GM23338 (cell line): ENCODE results near the gene ZAP70. TPM values are rescaled to one million over a fixed set of nuclear protein-coding genes. Genes with fewer than 3 reads are reported as not detected.

Experiments used
- ATAC-seq: fragments of 200-7000 bp; cut with Tn5 transposase; 3 replicates; pipeline ENCODE4 v1.9.1; 2020
- DNase-seq: peaks from one replicate; pipeline ENCODE4 v3.0.0-alpha.2; 2015; ENCODE audit warnings: low spot score
- H2AFZ ChIP-seq: fragments of 200-600 bp; sonication (generic); 2 replicates; pipeline ENCODE4 v1.8.0; 2016; ENCODE audit warnings: antibody characterized with exemption, mild to moderate bottlenecking, moderate library complexity
- H3F3A ChIP-seq: fragments of 200-600 bp; sonication (generic); replicated peaks from 2 replicates; pipeline ENCODE4 v1.8.0; 2017; ENCODE audit warnings: antibody characterized with exemption, mixed run types, low read depth
- H3K27ac ChIP-seq: fragments of 200-600 bp; sonication (generic); 2 replicates; pipeline ENCODE4 v1.6.1; 2016; ENCODE audit warnings: low read depth
- H3K27me3 ChIP-seq: fragments of 200-600 bp; sonication (generic); 2 replicates; pipeline ENCODE4 v1.8.0; 2016; ENCODE audit warnings: mild to moderate bottlenecking, mixed run types, moderate library complexity; ENCODE audit not compliant: insufficient read depth
- H3K36me3 ChIP-seq: fragments of 200-600 bp; sonication (generic); 2 replicates; pipeline ENCODE4 v1.8.0; 2016; ENCODE audit warnings: mild to moderate bottlenecking; ENCODE audit not compliant: insufficient read depth
- H3K4me1 ChIP-seq: fragments of 200-600 bp; sonication (generic); 2 replicates; pipeline ENCODE4 v1.8.0; 2016; ENCODE audit warnings: mild to moderate bottlenecking, moderate library complexity; ENCODE audit not compliant: insufficient read depth
- H3K4me2 ChIP-seq: fragments of 200-600 bp; sonication (generic); 2 replicates; pipeline ENCODE4 v1.7.1; 2017; ENCODE audit warnings: mixed run types
- H3K4me3 ChIP-seq: fragments of 200-600 bp; sonication (generic); 2 replicates; pipeline ENCODE4 v1.6.1; 2016; ENCODE audit warnings: mixed run types
- H3K79me2 ChIP-seq: fragments of 200-600 bp; sonication (generic); replicated peaks from 2 replicates; pipeline ENCODE4 v1.8.0; 2017; ENCODE audit warnings: mild to moderate bottlenecking; ENCODE audit not compliant: insufficient read depth
- H3K9me2 ChIP-seq: fragments of 200-600 bp; sonication (generic); 2 replicates; pipeline ENCODE4 v1.8.0; 2017; ENCODE audit not compliant: insufficient read depth
- H4K20me1 ChIP-seq: fragments of 200-600 bp; sonication (generic); replicated peaks from 2 replicates; pipeline ENCODE4 v1.8.0; 2017; ENCODE audit warnings: mild to moderate bottlenecking; ENCODE audit not compliant: insufficient read depth
- H3K27ac Mint-ChIP-seq: 2 replicates; pipeline ENCODE4 v1.8.0; 2020; ENCODE audit warnings: inconsistent platforms, mild to moderate bottlenecking, moderate library complexity, mixed read lengths
- H3K27me3 Mint-ChIP-seq: 3 replicates; pipeline ENCODE4 v1.8.0; 2022; ENCODE audit warnings: low read depth, mild to moderate bottlenecking, moderate library complexity, mixed read lengths, inconsistent platforms; ENCODE audit not compliant: insufficient read depth, poor library complexity
- H3K36me3 Mint-ChIP-seq: 3 replicates; pipeline ENCODE4 v1.8.0; 2021; ENCODE audit warnings: low read depth, mild to moderate bottlenecking, inconsistent platforms, moderate library complexity, mixed read lengths
- H3K4me1 Mint-ChIP-seq: 3 replicates; pipeline ENCODE4 v1.8.0; 2020; ENCODE audit warnings: mild to moderate bottlenecking, inconsistent platforms, mixed read lengths
- H3K4me3 Mint-ChIP-seq: 3 replicates; pipeline ENCODE4 v1.8.0; 2021; ENCODE audit warnings: moderate library complexity, mild to moderate bottlenecking, inconsistent platforms, mixed read lengths
- H3K9me3 Mint-ChIP-seq: 3 replicates; pipeline ENCODE4 v1.8.0; 2020; ENCODE audit warnings: moderate library complexity, mild to moderate bottlenecking, inconsistent platforms, mixed read lengths
- CREB1 ChIP-seq: fragments of 250-450 bp; sonication (Bioruptor Pico); IDR thresholded peaks from 2 replicates; pipeline ENCODE4 v1.5.0; 2020; ENCODE audit warnings: low read depth, mild to moderate bottlenecking, moderate library complexity
- EZH2 ChIP-seq: fragments of 200-600 bp; sonication (generic); IDR thresholded peaks from one replicate; pipeline ENCODE4 v1.8.0; 2017; ENCODE audit warnings: antibody characterized with exemption, mild to moderate bottlenecking, low read depth; ENCODE audit not compliant: unreplicated experiment
- EZH2phosphoT487 ChIP-seq: fragments of 200-600 bp; sonication (generic); IDR thresholded peaks from one replicate; pipeline ENCODE4 v1.8.1; 2018; ENCODE audit warnings: antibody characterized with exemption; ENCODE audit not compliant: unreplicated experiment
- JUNB ChIP-seq: IDR thresholded peaks from one replicate; pipeline ENCODE4 v1.6.1; 2016; ENCODE audit warnings: antibody characterized with exemption; ENCODE audit not compliant: unreplicated experiment
- NANOG ChIP-seq: IDR thresholded peaks from 2 replicates; pipeline ENCODE4 v1.6.1; 2016; ENCODE audit warnings: antibody characterized with exemption, borderline replicate concordance
- POLR2AphosphoS5 ChIP-seq: IDR thresholded peaks from 2 replicates; pipeline ENCODE4 v1.6.1; 2016; ENCODE audit warnings: antibody characterized with exemption, low read depth
- STAT1 ChIP-seq: IDR thresholded peaks from one replicate; pipeline ENCODE4 v1.6.1; 2016; ENCODE audit warnings: antibody characterized with exemption; ENCODE audit not compliant: unreplicated experiment
- ZNF114 ChIP-seq: fragments of 250-450 bp; sonication (Bioruptor Pico); IDR thresholded peaks from 2 replicates; pipeline ENCODE4 v1.5.0; 2020; ENCODE audit warnings: mild to moderate bottlenecking, moderate library complexity
- ZNF331 ChIP-seq: fragments of 250-450 bp; sonication (Bioruptor Pico); IDR thresholded peaks from 2 replicates; pipeline ENCODE4 v1.5.0; 2020; ENCODE audit warnings: low read depth, mild to moderate bottlenecking, moderate library complexity
- polyA plus RNA-seq: library from polyadenylated mRNA; unstranded; fragments of >200 nt; fragmentation: Nextera tagmentation; extraction: Ambion mirVana; gene quantifications from 2 replicates; pipeline ENCODE4 v1.2.1, GENCODE V29; 2016
- total RNA-seq: library from RNA; depleted of rRNA; stranded (reverse); fragments of >200 nt; shearing (Covaris generic); gene quantifications from 2 replicates; pipeline ENCODE4 v1.2.3, GENCODE V29; 2014
- TF ChIP-seq, protein P1 (sequence below), 2 experiments: fragments of 200-600 bp in 1 of 2; sonication (generic) in 1 of 2; conservative IDR thresholded peaks; 2 replicates each; pipeline versions ENCODE4 v1.5.1 to v1.6.1; 2016 to 2017; ENCODE audit warnings: antibody characterized with exemption in 2 of 2, low read depth in 2 of 2, mild to moderate bottlenecking in 2 of 2, moderate library complexity in 1 of 2
- TF ChIP-seq, protein P2 (sequence below): IDR thresholded peaks from 2 replicates; pipeline ENCODE4 v1.6.1; 2016; ENCODE audit warnings: antibody characterized with exemption
- TF ChIP-seq, protein P3 (sequence below): IDR thresholded peaks from one replicate; pipeline ENCODE4 v1.6.1; 2018; ENCODE audit warnings: antibody characterized with exemption; ENCODE audit not compliant: unreplicated experiment
- TF ChIP-seq, protein P4 (sequence below): fragments of 250-450 bp; sonication (Bioruptor Pico); IDR thresholded peaks from 2 replicates; pipeline ENCODE4 v1.5.0; 2020; ENCODE audit warnings: mild to moderate bottlenecking, moderate library complexity

ZAP70 gene
- total and polyA plus RNA-seq, 2 experiments from 2014 or later, result 0.42 TPM; not detected in 1

DNA sequence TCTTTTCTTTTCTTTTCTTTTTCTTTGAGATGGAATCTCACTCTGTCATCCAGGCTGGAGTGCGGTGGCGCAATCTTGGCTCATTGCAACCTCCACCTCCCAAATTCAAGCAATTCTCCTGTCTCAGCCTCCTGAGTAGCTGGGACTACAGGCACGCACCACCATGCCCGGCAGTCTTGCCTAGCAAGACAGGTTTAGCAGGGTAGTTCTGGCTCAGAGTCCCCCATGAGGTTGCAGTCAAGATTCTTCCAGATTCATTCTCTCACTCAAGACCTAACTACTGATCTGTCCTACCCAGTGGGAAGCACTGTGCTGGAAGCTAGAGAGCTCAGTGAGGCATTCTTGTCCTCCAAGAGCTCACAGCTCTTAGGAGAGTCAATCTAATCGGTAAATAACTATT, 17.6 kb upstream of the ZAP70 start:
- Histone ChIP-seq H3K27me3 (no peaks in the 10 kb centered on the region), H3K36me3 (no peaks in the 10 kb centered on the region), H2AFZ (no peak overlapping the region), H4K20me1 (no peaks in the 10 kb centered on the region), H3K9me2 (no peaks in the 10 kb centered on the region), H3F3A (no peaks in the 10 kb centered on the region), H3K79me2 (no peaks in the 10 kb centered on the region), H3K4me3 (no peak overlapping the region), H3K4me2 (no peak overlapping the region), H3K4me1 (peaks cover 11% of the 10 kb centered on the region; the same call in 1 of the 2 replicates), H3K27ac (no peak overlapping the region)
- Mint-ChIP-seq H3K27ac (no peak overlapping the region), H3K36me3 (no peaks in the 10 kb centered on the region), H3K4me3 (no peak overlapping the region), H3K9me3 (no peaks in the 10 kb centered on the region), H3K27me3 (peaks cover 12% of the 10 kb centered on the region), H3K4me1 (peaks cover 18% of the 10 kb centered on the region)
- TF ChIP-seq EZH2 (no peak), CREB1 (CRISPR knock-in tag) (no peak), NANOG (no peak), POLR2AphosphoS5 (no peak), ZNF331 (no peak), EZH2phosphoT487 (no peak), STAT1 (no peak), JUNB (no peak), ZNF114 (no peak)
- TF ChIP-seq, protein P1, sequence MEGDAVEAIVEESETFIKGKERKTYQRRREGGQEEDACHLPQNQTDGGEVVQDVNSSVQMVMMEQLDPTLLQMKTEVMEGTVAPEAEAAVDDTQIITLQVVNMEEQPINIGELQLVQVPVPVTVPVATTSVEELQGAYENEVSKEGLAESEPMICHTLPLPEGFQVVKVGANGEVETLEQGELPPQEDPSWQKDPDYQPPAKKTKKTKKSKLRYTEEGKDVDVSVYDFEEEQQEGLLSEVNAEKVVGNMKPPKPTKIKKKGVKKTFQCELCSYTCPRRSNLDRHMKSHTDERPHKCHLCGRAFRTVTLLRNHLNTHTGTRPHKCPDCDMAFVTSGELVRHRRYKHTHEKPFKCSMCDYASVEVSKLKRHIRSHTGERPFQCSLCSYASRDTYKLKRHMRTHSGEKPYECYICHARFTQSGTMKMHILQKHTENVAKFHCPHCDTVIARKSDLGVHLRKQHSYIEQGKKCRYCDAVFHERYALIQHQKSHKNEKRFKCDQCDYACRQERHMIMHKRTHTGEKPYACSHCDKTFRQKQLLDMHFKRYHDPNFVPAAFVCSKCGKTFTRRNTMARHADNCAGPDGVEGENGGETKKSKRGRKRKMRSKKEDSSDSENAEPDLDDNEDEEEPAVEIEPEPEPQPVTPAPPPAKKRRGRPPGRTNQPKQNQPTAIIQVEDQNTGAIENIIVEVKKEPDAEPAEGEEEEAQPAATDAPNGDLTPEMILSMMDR (conservative IDR thresholded peaks at IDR 0.05; ENCODE audit: low read depth in 2 of 2), result no peak
- TF ChIP-seq, protein P2, sequence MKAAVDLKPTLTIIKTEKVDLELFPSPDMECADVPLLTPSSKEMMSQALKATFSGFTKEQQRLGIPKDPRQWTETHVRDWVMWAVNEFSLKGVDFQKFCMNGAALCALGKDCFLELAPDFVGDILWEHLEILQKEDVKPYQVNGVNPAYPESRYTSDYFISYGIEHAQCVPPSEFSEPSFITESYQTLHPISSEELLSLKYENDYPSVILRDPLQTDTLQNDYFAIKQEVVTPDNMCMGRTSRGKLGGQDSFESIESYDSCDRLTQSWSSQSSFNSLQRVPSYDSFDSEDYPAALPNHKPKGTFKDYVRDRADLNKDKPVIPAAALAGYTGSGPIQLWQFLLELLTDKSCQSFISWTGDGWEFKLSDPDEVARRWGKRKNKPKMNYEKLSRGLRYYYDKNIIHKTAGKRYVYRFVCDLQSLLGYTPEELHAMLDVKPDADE, result no peak
- TF ChIP-seq, protein P3, sequence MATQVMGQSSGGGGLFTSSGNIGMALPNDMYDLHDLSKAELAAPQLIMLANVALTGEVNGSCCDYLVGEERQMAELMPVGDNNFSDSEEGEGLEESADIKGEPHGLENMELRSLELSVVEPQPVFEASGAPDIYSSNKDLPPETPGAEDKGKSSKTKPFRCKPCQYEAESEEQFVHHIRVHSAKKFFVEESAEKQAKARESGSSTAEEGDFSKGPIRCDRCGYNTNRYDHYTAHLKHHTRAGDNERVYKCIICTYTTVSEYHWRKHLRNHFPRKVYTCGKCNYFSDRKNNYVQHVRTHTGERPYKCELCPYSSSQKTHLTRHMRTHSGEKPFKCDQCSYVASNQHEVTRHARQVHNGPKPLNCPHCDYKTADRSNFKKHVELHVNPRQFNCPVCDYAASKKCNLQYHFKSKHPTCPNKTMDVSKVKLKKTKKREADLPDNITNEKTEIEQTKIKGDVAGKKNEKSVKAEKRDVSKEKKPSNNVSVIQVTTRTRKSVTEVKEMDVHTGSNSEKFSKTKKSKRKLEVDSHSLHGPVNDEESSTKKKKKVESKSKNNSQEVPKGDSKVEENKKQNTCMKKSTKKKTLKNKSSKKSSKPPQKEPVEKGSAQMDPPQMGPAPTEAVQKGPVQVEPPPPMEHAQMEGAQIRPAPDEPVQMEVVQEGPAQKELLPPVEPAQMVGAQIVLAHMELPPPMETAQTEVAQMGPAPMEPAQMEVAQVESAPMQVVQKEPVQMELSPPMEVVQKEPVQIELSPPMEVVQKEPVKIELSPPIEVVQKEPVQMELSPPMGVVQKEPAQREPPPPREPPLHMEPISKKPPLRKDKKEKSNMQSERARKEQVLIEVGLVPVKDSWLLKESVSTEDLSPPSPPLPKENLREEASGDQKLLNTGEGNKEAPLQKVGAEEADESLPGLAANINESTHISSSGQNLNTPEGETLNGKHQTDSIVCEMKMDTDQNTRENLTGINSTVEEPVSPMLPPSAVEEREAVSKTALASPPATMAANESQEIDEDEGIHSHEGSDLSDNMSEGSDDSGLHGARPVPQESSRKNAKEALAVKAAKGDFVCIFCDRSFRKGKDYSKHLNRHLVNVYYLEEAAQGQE, result no peak
- TF ChIP-seq, protein P4, sequence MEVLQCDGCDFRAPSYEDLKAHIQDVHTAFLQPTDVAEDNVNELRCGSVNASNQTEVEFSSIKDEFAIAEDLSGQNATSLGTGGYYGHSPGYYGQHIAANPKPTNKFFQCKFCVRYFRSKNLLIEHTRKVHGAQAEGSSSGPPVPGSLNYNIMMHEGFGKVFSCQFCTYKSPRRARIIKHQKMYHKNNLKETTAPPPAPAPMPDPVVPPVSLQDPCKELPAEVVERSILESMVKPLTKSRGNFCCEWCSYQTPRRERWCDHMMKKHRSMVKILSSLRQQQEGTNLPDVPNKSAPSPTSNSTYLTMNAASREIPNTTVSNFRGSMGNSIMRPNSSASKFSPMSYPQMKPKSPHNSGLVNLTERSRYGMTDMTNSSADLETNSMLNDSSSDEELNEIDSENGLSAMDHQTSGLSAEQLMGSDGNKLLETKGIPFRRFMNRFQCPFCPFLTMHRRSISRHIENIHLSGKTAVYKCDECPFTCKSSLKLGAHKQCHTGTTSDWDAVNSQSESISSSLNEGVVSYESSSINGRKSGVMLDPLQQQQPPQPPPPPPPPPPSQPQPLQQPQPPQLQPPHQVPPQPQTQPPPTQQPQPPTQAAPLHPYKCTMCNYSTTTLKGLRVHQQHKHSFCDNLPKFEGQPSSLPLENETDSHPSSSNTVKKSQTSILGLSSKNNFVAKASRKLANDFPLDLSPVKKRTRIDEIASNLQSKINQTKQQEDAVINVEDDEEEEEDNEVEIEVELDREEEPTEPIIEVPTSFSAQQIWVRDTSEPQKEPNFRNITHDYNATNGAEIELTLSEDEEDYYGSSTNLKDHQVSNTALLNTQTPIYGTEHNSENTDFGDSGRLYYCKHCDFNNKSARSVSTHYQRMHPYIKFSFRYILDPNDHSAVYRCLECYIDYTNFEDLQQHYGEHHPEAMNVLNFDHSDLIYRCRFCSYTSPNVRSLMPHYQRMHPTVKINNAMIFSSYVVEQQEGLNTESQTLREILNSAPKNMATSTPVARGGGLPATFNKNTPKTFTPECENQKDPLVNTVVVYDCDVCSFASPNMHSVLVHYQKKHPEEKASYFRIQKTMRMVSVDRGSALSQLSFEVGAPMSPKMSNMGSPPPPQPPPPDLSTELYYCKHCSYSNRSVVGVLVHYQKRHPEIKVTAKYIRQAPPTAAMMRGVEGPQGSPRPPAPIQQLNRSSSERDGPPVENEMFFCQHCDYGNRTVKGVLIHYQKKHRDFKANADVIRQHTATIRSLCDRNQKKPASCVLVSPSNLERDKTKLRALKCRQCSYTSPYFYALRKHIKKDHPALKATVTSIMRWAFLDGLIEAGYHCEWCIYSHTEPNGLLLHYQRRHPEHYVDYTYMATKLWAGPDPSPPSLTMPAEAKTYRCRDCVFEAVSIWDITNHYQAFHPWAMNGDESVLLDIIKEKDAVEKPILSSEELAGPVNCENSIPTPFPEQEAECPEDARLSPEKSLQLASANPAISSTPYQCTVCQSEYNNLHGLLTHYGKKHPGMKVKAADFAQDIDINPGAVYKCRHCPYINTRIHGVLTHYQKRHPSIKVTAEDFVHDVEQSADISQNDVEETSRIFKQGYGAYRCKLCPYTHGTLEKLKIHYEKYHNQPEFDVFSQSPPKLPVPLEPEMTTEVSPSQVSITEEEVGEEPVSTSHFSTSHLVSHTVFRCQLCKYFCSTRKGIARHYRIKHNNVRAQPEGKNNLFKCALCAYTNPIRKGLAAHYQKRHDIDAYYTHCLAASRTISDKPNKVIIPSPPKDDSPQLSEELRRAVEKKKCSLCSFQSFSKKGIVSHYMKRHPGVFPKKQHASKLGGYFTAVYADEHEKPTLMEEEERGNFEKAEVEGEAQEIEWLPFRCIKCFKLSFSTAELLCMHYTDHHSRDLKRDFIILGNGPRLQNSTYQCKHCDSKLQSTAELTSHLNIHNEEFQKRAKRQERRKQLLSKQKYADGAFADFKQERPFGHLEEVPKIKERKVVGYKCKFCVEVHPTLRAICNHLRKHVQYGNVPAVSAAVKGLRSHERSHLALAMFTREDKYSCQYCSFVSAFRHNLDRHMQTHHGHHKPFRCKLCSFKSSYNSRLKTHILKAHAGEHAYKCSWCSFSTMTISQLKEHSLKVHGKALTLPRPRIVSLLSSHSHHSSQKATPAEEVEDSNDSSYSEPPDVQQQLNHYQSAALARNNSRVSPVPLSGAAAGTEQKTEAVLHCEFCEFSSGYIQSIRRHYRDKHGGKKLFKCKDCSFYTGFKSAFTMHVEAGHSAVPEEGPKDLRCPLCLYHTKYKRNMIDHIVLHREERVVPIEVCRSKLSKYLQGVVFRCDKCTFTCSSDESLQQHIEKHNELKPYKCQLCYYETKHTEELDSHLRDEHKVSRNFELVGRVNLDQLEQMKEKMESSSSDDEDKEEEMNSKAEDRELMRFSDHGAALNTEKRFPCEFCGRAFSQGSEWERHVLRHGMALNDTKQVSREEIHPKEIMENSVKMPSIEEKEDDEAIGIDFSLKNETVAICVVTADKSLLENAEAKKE, result no peak
- ATAC-seq (no peak), DNase-seq (no peak)
